ENCODE results near the gene BCR.

DNA sequence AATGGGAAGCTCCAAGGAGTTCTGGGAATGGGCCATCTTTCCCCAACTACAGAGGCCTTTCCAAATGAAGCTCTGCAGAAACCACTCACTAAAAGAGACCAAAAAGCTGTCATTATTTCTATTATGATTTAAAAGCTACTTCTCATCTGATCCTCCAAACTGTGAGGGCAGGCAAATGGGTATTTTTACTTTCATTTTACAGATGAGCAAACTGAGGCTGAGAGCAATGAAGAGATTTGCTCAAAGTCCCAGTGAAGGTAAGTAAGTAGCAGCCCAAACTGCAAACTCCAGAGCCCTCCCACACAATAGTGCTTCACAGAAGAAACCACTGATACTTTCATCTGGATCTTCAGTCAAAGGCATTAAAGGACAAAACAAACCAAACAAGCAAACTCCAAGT lies 39.9 kb upstream of the BCR start:
- no peak for TF ChIP-seq POLR2A (IDR thresholded peaks at IDR 0.05)
- TF ChIP-seq, protein P1, sequence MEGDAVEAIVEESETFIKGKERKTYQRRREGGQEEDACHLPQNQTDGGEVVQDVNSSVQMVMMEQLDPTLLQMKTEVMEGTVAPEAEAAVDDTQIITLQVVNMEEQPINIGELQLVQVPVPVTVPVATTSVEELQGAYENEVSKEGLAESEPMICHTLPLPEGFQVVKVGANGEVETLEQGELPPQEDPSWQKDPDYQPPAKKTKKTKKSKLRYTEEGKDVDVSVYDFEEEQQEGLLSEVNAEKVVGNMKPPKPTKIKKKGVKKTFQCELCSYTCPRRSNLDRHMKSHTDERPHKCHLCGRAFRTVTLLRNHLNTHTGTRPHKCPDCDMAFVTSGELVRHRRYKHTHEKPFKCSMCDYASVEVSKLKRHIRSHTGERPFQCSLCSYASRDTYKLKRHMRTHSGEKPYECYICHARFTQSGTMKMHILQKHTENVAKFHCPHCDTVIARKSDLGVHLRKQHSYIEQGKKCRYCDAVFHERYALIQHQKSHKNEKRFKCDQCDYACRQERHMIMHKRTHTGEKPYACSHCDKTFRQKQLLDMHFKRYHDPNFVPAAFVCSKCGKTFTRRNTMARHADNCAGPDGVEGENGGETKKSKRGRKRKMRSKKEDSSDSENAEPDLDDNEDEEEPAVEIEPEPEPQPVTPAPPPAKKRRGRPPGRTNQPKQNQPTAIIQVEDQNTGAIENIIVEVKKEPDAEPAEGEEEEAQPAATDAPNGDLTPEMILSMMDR (IDR thresholded peaks at IDR 0.05): no peak
